ENCODE data around the gene NOS2. TPM values are rescaled to one million over a fixed set of nuclear protein-coding genes. Genes with fewer than 3 reads are reported as not detected.

Gene NOS2
- total RNA-seq, 1 experiment from 2014 or later: 19.0 TPM

- Mint-ChIP-seq H3K4me1 (ENCODE audit: low read depth, unreplicated experiment) (peaks cover 6% of the 10 kb centered on the region), H3K36me3 (ENCODE audit: insufficient read depth, unreplicated experiment) (no peaks in the 10 kb centered on the region), H3K27me3 (ENCODE audit: insufficient read depth, unreplicated experiment) (peaks cover 12% of the 10 kb centered on the region), H3K27ac (ENCODE audit: unreplicated experiment) (no peak overlapping the region), H3K4me3 (ENCODE audit: unreplicated experiment) (no peak overlapping the region), H3K9me3 (ENCODE audit: unreplicated experiment) (peaks cover 7% of the 10 kb centered on the region)
- Histone ChIP-seq H3K4me1 (no peaks in the 10 kb centered on the region), H3K27me3 (replicated peaks; ENCODE audit: control insufficient read depth, insufficient read depth, low read length) (no peaks in the 10 kb centered on the region), H3K4me3 (ENCODE audit: low read depth, low read length) (no peak overlapping the region), H3K36me3 (ENCODE audit: control insufficient read depth, insufficient read depth, low read length) (no peaks in the 10 kb centered on the region), H3K9me3 (peaks cover 12% of the 10 kb centered on the region)
- POLR2A ChIA-PET: no interaction called here
- TF ChIP-seq, protein P1, sequence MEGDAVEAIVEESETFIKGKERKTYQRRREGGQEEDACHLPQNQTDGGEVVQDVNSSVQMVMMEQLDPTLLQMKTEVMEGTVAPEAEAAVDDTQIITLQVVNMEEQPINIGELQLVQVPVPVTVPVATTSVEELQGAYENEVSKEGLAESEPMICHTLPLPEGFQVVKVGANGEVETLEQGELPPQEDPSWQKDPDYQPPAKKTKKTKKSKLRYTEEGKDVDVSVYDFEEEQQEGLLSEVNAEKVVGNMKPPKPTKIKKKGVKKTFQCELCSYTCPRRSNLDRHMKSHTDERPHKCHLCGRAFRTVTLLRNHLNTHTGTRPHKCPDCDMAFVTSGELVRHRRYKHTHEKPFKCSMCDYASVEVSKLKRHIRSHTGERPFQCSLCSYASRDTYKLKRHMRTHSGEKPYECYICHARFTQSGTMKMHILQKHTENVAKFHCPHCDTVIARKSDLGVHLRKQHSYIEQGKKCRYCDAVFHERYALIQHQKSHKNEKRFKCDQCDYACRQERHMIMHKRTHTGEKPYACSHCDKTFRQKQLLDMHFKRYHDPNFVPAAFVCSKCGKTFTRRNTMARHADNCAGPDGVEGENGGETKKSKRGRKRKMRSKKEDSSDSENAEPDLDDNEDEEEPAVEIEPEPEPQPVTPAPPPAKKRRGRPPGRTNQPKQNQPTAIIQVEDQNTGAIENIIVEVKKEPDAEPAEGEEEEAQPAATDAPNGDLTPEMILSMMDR (IDR thresholded peaks at IDR 0.05; ENCODE audit: insufficient read depth in 1 of 2, low read depth in 1 of 2, low read length in 1 of 2, severe bottlenecking in 1 of 2, unreplicated experiment in 1 of 2): no peak
- intact Hi-C loops (cut with micrococcal nuclease; ENCODE audit: unreplicated experiment): no loop called here
- BruUV-seq (replicated peaks): no TSS peak
- CTCF ChIA-PET: no interaction called here
- no peak for DNase-seq
Observed at GRCh38 chr17:27721797-27722196, 78.5 kb downstream of the NOS2 start.

Other genes with a start within 250 kb of the NOS2 start
- gene LGALS9, start 169.3 kb downstream of the NOS2 start, total RNA-seq (2022): 2.8 and 3.0 TPM in 2 replicates
- gene LYRM9, start 92.8 kb upstream of the NOS2 start, total RNA-seq (2022): 25.6 and 29.1 TPM in 2 replicates
- 84.5 and 87.3 TPM in 2 replicates for gene NLK, start 242.1 kb upstream of the NOS2 start, total RNA-seq (2022)

Measured in Caco-2 (cell line).